Activated CD4-positive, alpha-beta memory T cell treated with anti-CD3 and anti-CD28 coated beads for 36 hours (primary cell): Measurements from ENCODE around the gene CTNNBL1. TPM values are rescaled to one million over a fixed set of nuclear protein-coding genes. Genes with fewer than 3 reads are reported as not detected.

Source experiments
- CTCF ChIA-PET: fragments of 350-600 bp; sonication (Branson Sonifier 250); formaldehyde crosslinking; loops from one replicate; lab custom pipeline; 2021; ENCODE audit warnings: antibody characterized with exemption, inconsistent platforms; lab: Charles Lee
- POLR2A ChIA-PET: fragments of 350-600 bp; sonication (Branson Sonifier 250); formaldehyde crosslinking; loops from one replicate; lab custom pipeline; 2021; ENCODE audit warnings: antibody characterized with exemption; lab: Charles Lee
- DNase-seq: peaks from one replicate; pipeline ENCODE4 v3.0.0-alpha.2; 2020
- H3K27ac Mint-ChIP-seq: one replicate; pipeline ENCODE4 v1.8.0; 2021; ENCODE audit warnings: mixed read lengths
- H3K27me3 Mint-ChIP-seq: one replicate; pipeline ENCODE4 v1.8.0; 2021; ENCODE audit warnings: mixed read lengths
- H3K36me3 Mint-ChIP-seq: one replicate; pipeline ENCODE4 v1.8.0; 2021; ENCODE audit warnings: mixed read lengths
- H3K4me1 Mint-ChIP-seq: one replicate; pipeline ENCODE4 v1.8.0; 2021; ENCODE audit warnings: low read depth, mixed read lengths
- H3K4me3 Mint-ChIP-seq: one replicate; pipeline ENCODE4 v1.8.0; 2021; ENCODE audit warnings: mild to moderate bottlenecking, mixed read lengths
- H3K9me3 Mint-ChIP-seq: one replicate; pipeline ENCODE4 v1.8.0; 2021; ENCODE audit warnings: mixed read lengths
- intact Hi-C: fragments of 100-400 bp; cut with micrococcal nuclease; formaldehyde crosslinking; loops from one replicate; pipeline ENCODE4 v1.15.1; 2023
- total RNA-seq, 2 experiments: library from RNA; stranded (reverse); gene quantifications; one replicate each; pipeline ENCODE4 v1.2.3, GENCODE V29; 2021

Gene CTNNBL1
- total RNA-seq, 2 experiments from 2014 or later, result 72.5 to 76.5 TPM

DNA sequence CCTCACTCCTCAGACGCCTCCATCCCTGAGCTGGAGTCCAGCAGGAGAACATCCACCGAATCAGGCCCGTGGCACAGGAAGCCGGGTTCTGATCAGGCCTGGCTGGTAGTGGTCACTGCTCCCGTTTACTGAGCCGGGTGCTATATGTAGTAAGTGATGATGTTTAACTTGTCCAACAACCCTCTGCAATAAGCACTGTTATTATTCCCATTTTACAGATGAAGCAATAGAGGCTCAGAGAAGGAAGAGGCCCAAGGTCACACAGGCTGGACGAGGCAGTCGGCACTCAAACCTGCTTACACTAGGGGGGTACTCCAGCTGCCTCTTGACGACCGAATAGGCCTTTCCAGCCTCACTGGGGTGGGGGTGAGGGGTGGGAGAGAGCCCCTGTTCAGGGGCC, 194.8 kb downstream of the CTNNBL1 start:
- Mint-ChIP-seq H3K36me3 (no peaks in the 10 kb centered on the region), H3K9me3 (no peaks in the 10 kb centered on the region), H3K4me3 (no peak overlapping the region), H3K27ac (no peak overlapping the region), H3K27me3 (no peaks in the 10 kb centered on the region), H3K4me1 (no peaks in the 10 kb centered on the region)
- no peak for DNase-seq
- POLR2A ChIA-PET, result no interaction called here
- CTCF ChIA-PET, result no interaction called here
- intact Hi-C loops, result no loop called here

DNA sequence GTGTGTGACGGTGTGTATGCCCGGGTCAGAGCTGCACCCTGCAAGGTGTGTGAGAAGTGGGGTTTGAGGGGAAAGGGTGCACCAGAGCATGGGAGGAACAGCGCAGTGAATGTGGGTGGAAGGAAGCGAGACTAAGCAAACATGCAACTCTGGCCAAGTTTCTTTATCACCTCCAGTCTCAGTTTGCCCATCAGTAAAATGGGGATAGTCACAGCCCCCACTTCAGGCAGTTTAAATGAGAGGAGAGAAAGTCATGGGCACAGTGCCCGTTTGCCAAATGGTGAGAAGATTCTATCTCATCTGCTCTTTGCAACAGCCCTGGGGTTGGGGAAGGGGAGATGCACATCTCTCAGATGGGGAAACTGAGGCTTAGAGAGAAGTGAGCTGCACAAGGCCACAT, 196.3 kb downstream of the CTNNBL1 start:
- Mint-ChIP-seq H3K27me3 (no peaks in the 10 kb centered on the region), H3K27ac (no peak overlapping the region), H3K9me3 (no peaks in the 10 kb centered on the region), H3K4me3 (no peak overlapping the region), H3K36me3 (no peaks in the 10 kb centered on the region), H3K4me1 (no peaks in the 10 kb centered on the region)
- no peak for DNase-seq
- POLR2A ChIA-PET, result no interaction called here
- intact Hi-C loops, result loop anchor here (10.0 kb wide), 1 partner anchor 335 kb away; no protein-coding TSS in a partner anchor
- CTCF ChIA-PET, result interaction anchor here (1.0 kb wide), 1 partner anchor 8 kb away, joined by 3 read pairs; no protein-coding TSS in a partner anchor

DNA sequence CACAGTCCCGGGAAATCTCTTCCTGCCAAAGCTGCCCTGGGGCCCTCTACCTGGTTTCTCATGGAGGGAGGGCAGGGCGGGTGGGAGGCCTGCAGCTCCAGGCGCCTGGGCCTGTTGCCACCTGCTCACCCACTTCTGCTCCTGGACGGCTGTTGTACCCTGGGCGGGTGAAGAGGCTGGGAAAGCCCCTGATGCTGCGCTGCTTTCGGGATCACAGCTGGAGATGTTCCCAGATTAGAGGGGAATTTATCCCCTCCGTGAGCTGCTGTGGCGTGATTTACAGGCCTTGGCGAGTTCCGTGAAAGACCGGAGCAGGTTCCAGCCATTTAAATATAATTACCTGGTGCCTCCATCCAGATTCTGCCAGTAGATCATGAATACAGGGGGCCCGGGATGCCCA, 196.8 kb downstream of the CTNNBL1 start:
- H3K4me3 Mint-ChIP-seq, result no peak overlapping the region
- CTCF ChIA-PET, result interaction anchor here (1.0 kb wide), 1 partner anchor 8 kb away, joined by 3 read pairs; no protein-coding TSS in a partner anchor
- POLR2A ChIA-PET, result no interaction called here
- no peaks in the 10 kb centered on the region for H3K36me3 Mint-ChIP-seq
- H3K4me1 Mint-ChIP-seq, result no peaks in the 10 kb centered on the region
- no peaks in the 10 kb centered on the region for H3K9me3 Mint-ChIP-seq
- H3K27ac Mint-ChIP-seq, result no peak overlapping the region
- DNase-seq, result no peak
- no peaks in the 10 kb centered on the region for H3K27me3 Mint-ChIP-seq
- intact Hi-C loops, result loop anchor here (10.0 kb wide), 1 partner anchor 334 kb away; no protein-coding TSS in a partner anchor

DNA sequence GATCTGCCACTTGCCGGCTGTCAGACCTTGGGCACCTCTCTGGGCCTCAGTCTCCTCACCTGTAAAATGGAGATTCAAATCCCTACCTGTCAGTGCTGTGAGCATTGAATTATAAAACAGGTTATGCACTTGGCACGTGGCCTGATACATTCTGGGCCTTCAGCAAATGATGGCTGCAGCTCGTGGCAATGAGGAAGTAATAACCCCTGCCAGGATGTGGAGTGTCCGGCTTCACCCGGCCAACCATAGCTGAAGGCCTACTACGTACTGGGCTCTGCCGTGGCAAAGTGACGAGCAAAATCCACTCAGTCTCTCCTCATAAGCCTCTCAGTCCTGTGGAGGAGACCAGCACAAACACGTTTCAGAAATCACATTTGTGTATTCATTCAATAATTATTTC, 198.2 kb downstream of the CTNNBL1 start:
- H3K4me1 Mint-ChIP-seq, result no peaks in the 10 kb centered on the region
- POLR2A ChIA-PET, result no interaction called here
- H3K36me3 Mint-ChIP-seq, result no peaks in the 10 kb centered on the region

DNA sequence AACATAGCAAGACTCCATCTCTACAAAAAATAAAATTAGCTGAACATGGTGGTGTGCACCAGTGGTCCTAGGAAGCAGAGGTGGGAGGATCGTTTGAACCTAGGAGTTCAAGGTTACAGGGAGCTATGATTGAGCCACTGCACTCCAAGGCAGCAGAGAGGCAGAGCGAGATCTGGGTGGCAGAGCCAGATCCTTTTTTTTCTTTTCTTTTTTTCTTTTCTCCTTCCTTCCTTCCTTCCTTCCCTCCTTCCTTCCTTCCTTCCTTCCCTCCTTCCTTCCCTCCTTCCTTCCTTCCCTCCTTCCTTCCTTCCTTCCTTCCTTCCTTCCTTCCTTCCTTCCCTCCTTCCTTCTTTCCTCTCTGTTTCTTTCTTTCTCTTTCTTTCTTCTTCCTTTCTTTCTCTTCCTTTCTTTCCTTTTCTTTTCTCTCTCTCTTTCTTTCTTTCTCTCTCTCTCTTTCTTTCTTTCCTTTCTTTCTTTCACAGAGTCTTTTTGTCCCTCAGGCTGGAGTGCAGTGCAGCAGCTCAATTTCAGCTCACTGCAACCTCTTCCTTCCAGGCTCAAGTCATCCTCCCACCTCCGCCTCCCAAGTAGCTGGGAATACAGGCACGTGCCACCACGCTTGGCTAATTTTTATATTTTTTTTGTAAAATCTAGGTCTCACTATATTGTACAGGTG, 199.9 kb downstream of the CTNNBL1 start:
- ChIA-PET CTCF (interaction anchor here (0.8 kb wide), 1 partner anchor 278 kb away, joined by 3 read pairs; no protein-coding TSS in a partner anchor), POLR2A (no interaction called here)
- peaks cover 3% of the 10 kb centered on the region for H3K4me1 Mint-ChIP-seq
- H3K27ac Mint-ChIP-seq, result no peak overlapping the region
- DNase-seq, result no peak
- intact Hi-C loops, result loop anchor here (10.0 kb wide), 1 partner anchor 331 kb away; no protein-coding TSS in a partner anchor
- H3K27me3 Mint-ChIP-seq, result no peaks in the 10 kb centered on the region
- H3K36me3 Mint-ChIP-seq, result no peaks in the 10 kb centered on the region
- H3K9me3 Mint-ChIP-seq, result no peaks in the 10 kb centered on the region
- no peak overlapping the region for H3K4me3 Mint-ChIP-seq

More for the DNA sequence above, 198.2 kb downstream of the CTNNBL1 start:
- Mint-ChIP-seq H3K27ac (no peak overlapping the region), H3K4me3 (no peak overlapping the region), H3K27me3 (no peaks in the 10 kb centered on the region), H3K9me3 (no peaks in the 10 kb centered on the region)
- intact Hi-C loops, result loop anchor here (10.0 kb wide), 1 partner anchor 333 kb away; no protein-coding TSS in a partner anchor
- DNase-seq, result no peak
- CTCF ChIA-PET, result no interaction called here

GRCh38 chr20:37894454-37894853, 200.6 kb downstream of the CTNNBL1 start:
- peaks cover 4% of the 10 kb centered on the region for H3K27me3 Mint-ChIP-seq
- H3K4me3 Mint-ChIP-seq, result no peak overlapping the region
- H3K27ac Mint-ChIP-seq, result no peak overlapping the region
- H3K9me3 Mint-ChIP-seq, result no peaks in the 10 kb centered on the region
- peaks cover 3% of the 10 kb centered on the region for H3K4me1 Mint-ChIP-seq
- ChIA-PET POLR2A (no interaction called here), CTCF (no interaction called here)
- intact Hi-C loops, result loop anchor here (10.0 kb wide), 1 partner anchor 330 kb away; no protein-coding TSS in a partner anchor
- no peaks in the 10 kb centered on the region for H3K36me3 Mint-ChIP-seq
- no peak for DNase-seq

DNA sequence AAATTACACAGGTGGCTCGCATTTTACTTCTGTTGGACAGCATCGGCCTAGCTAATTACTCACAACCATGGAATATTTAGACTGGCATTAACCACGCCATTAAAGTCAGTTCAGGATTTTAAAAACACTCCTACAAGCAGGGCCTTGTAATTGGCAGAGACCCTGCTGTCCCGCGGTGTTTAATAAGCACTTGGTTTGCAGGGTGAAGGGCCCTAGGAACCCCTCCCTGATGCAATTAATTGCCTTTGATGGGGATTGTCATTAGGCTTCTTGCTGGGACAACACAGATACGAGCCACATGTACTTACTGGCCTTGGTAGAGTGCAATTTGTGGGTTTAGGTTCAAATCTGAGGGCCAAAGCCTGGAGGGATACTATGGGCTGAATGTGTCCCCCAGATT, 201.3 kb downstream of the CTNNBL1 start:
- ChIA-PET CTCF (no interaction called here), POLR2A (no interaction called here)
- no peak for DNase-seq
- peaks cover 3% of the 10 kb centered on the region for H3K4me1 Mint-ChIP-seq
- H3K4me3 Mint-ChIP-seq, result no peak overlapping the region
- H3K27me3 Mint-ChIP-seq, result peaks cover 11% of the 10 kb centered on the region
- H3K36me3 Mint-ChIP-seq, result no peaks in the 10 kb centered on the region
- H3K9me3 Mint-ChIP-seq, result no peaks in the 10 kb centered on the region
- no peak overlapping the region for H3K27ac Mint-ChIP-seq
- intact Hi-C loops, result loop anchor here (10.0 kb wide), 1 partner anchor 330 kb away; no protein-coding TSS in a partner anchor

GRCh38 chr20:37896932-37897548, 203.2 kb downstream of the CTNNBL1 start:
- CTCF ChIA-PET, result no interaction called here
- POLR2A ChIA-PET, result no interaction called here
- Mint-ChIP-seq H3K27ac (no peak overlapping the region), H3K9me3 (no peaks in the 10 kb centered on the region), H3K4me3 (no peak overlapping the region), H3K4me1 (peaks cover 3% of the 10 kb centered on the region), H3K36me3 (no peaks in the 10 kb centered on the region), H3K27me3 (peaks cover 24% of the 10 kb centered on the region)
- intact Hi-C loops, result loop anchor here (10.0 kb wide), 1 partner anchor 328 kb away; no protein-coding TSS in a partner anchor
- no peak for DNase-seq

DNA sequence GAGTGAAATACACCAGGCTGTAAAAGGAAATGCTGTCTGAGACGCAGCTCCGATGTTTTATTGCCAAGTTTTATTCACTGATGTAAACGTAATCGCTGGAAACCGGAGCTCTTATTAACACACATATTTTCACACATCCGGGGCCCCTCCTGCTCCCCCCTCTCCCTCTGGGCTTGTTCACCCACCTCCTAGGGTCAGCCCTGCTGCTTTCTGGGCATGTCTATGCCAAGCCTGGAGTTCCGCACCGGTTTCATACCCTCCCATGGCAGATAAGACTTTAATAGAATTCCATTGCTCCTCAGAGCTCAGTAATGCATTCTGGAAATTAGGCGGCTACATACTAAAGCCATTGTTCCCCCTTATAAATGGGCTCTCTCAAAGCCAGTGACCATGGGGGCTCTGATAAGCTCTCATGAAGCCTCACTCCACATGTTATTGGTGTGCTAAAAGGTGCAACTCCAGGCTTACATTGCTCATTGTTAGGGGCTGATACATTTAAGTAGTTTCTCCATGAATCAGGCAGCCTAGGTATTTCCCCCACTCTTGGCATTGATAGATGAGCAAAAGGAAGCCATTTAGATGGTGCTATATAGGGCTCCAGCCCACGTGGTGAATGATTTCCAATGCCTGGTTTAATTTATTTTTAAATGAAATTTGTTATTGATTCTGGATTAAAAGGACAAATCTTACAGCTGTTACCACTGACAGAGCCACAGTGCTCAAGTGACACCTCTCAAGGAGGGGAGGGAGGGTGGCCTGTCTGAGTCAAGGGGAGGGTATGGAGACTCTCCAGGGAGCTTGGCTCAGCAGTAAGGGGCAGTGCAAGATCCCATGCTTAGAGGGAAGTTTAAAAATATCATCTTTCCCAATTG, 204.6 kb downstream of the CTNNBL1 start:
- Mint-ChIP-seq H3K4me3 (no peak overlapping the region), H3K4me1 (peaks cover 8% of the 10 kb centered on the region), H3K9me3 (no peaks in the 10 kb centered on the region), H3K27me3 (peaks cover 28% of the 10 kb centered on the region), H3K27ac (no peak overlapping the region), H3K36me3 (peaks cover 2% of the 10 kb centered on the region)
- ChIA-PET POLR2A (interaction anchor here (0.8 kb wide), 1 partner anchor 25 kb away, joined by 3 read pairs; no protein-coding TSS in a partner anchor), CTCF (interaction anchor here (0.9 to 1.5 kb wide), 4 partner anchors 14 to 335 kb away, joined by 3 to 5 read pairs (median 4); no protein-coding TSS in a partner anchor)
- DNase-seq, result peak; percentile 19
- intact Hi-C loops, result loop anchor here (10.0 kb wide), 1 partner anchor 326 kb away; no protein-coding TSS in a partner anchor

DNA sequence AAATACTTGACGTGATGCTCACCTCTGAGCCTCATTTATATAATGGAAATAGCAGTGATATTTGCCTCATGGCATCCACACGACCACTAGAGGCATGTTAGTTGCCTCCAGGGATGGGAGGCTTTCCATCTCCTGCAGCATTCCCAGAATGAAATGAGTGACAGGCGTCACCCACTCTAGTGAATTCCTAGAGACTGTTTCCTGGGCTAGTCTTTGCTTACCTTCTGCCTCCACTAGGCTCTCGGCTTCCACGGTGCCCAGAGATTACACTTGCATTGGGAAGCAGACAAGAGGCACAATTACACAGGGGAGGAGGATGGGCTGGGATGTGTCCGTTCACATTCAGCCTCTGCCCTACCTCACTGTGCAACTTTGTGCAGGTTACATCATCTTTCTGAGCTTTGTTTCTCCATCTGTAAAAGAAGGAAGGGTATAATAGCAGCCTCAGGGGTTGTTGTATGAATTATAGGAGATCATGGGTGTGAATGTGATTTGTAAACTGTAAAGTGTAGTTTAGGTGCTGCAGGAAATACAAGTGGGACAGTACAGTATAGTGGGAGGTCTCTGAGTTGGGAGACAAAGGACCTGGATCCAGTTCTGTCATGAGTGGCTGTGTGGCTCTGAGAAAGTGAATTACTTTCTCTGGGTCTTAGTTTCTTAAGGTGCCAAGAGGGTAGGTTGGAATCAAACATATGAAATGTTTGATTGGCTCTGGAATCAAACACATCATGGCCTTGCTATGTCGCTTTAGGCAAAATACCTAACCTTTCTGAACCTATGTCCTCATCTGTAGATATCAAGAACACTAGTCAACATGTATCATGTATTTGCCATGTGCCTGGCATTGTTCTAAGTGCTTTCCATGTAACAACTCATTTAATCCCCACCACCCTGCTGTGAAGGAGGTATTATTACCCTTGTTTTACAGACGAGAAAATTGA, 205.5 kb downstream of the CTNNBL1 start:
- POLR2A ChIA-PET, result no interaction called here
- no peak for DNase-seq
- H3K4me1 Mint-ChIP-seq, result peaks cover 14% of the 10 kb centered on the region
- H3K27me3 Mint-ChIP-seq, result peaks cover 37% of the 10 kb centered on the region
- H3K9me3 Mint-ChIP-seq, result no peaks in the 10 kb centered on the region
- no peak overlapping the region for H3K27ac Mint-ChIP-seq
- CTCF ChIA-PET, result interaction anchor here (0.9 to 1.5 kb wide), 2 partner anchors 158 to 335 kb away, joined by 3 to 5 read pairs; no protein-coding TSS in a partner anchor
- no peak overlapping the region for H3K4me3 Mint-ChIP-seq
- H3K36me3 Mint-ChIP-seq, result peaks cover 2% of the 10 kb centered on the region
- intact Hi-C loops, result loop anchor here (10.0 kb wide), 2 partner anchors 265 to 325 kb away; partner anchors contain the start of gene TGM2

DNA sequence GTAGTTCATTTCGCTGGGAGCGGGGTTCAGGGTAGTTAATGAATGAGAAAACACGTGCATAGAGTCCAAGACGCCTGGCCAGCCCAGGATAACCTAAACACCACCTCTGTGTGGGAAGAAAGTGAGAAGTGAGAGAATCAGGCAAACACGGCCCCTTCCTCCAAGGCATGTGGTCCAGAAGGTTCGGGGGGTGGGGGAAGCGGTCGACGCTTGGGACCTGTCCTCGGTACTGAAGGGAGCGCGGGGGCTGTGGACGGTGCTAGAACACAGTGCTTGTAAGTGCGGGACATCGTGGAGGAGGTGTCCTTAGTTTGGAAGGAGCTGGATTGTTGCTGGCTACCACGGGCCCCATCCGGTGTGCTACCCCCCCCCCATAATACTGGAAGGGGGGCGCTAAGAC, 207.4 kb downstream of the CTNNBL1 start:
- intact Hi-C loops, result loop anchor here (10.0 kb wide), 1 partner anchor 264 kb away; the partner anchor contains the start of gene TGM2
- POLR2A ChIA-PET, result no interaction called here

More for the DNA sequence above, 207.4 kb downstream of the CTNNBL1 start:
- H3K4me1 Mint-ChIP-seq, result peaks cover 14% of the 10 kb centered on the region
- no peak overlapping the region for H3K27ac Mint-ChIP-seq
- DNase-seq, result no peak
- CTCF ChIA-PET, result no interaction called here
- no peak overlapping the region for H3K4me3 Mint-ChIP-seq
- H3K9me3 Mint-ChIP-seq, result no peaks in the 10 kb centered on the region
- H3K36me3 Mint-ChIP-seq, result peaks cover 2% of the 10 kb centered on the region
- peaks cover 54% of the 10 kb centered on the region for H3K27me3 Mint-ChIP-seq
